ENCODE data around the gene GET4. TPM values are rescaled to one million over a fixed set of nuclear protein-coding genes. Genes with fewer than 3 reads are reported as not detected.

The GET4 gene
- polyA plus RNA-seq, 1 donor (not counting 4 experiments of a cell fraction or from before 2014, with no cell fraction given): 21.1 TPM

- H3K4me2 ChIP-seq (ENCODE audit: control insufficient read depth, extremely low read depth, insufficient read depth, low read depth, low read length): no peak overlapping the region
- H3K79me2 ChIP-seq (ENCODE audit: control insufficient read depth, insufficient read depth, low read length): no peaks in the 10 kb centered on the region
- peaks cover 13% of the 10 kb centered on the region for H3K4me1 ChIP-seq (ENCODE audit: control insufficient read depth, extremely low read depth, insufficient read depth, low read length)
- dilution Hi-C loops (cut with MboI; ENCODE audit: extremely low pct_ligation_motif_present, low sequenced_read_pairs): no loop called here
- H4K20me1 ChIP-seq (ENCODE audit: control insufficient read depth, extremely low read depth, insufficient read depth, low read length): no peaks in the 10 kb centered on the region
- H3K9ac ChIP-seq (ENCODE audit: control insufficient read depth, extremely low read depth, insufficient read depth, low read length): no peak overlapping the region
- DNase-seq (ENCODE audit: low read depth, low spot score) (no peak), FAIRE-seq (no peak)
- no peak overlapping the region for H3K27ac ChIP-seq (ENCODE audit: control insufficient read depth, insufficient read depth, low read length)
- H3K27me3 ChIP-seq (ENCODE audit: control insufficient read depth, extremely low read depth, insufficient read depth, low read length): peaks cover 10% of the 10 kb centered on the region
- TF ChIP-seq EZH2 (IDR thresholded peaks at IDR 0.05; ENCODE audit: low read length) (no peak), CTCF (optimal IDR thresholded peaks at IDR 0.05 in 1 of 3, IDR thresholded peaks at IDR 0.05 in 1 of 3, conservative IDR thresholded peaks at IDR 0.05 in 1 of 3; ENCODE audit: extremely low read depth in 1 of 3, insufficient read depth in 2 of 3, low read length in 3 of 3) (no peak)
- H3K9me1 ChIP-seq (ENCODE audit: control insufficient read depth, extremely low read depth, insufficient read depth, low read length): no peaks in the 10 kb centered on the region
- H3K36me3 ChIP-seq (ENCODE audit: control insufficient read depth in 2 of 2, extremely low read depth in 1 of 2, insufficient read depth in 2 of 2, low read length in 2 of 2): no peaks in the 10 kb centered on the region
- H2AFZ ChIP-seq (ENCODE audit: control insufficient read depth, low read length): no peak overlapping the region
- H3K9me3 ChIP-seq (ENCODE audit: control insufficient read depth, low read depth, low read length): no peaks in the 10 kb centered on the region
- H3K4me3 ChIP-seq (ENCODE audit: control insufficient read depth in 2 of 3, extremely low read depth in 1 of 3, insufficient read depth in 2 of 3, low read depth in 1 of 3, low read length in 3 of 3): no peak overlapping the region
These were observed 44.7 kb downstream of the GET4 start for GRCh38 chr7:921071-921461.

- no peak for DNase-seq (ENCODE audit: low read depth, low spot score)
- Histone ChIP-seq H3K36me3 (ENCODE audit: control insufficient read depth in 2 of 2, extremely low read depth in 1 of 2, insufficient read depth in 2 of 2, low read length in 2 of 2) (no peaks in the 10 kb centered on the region), H2AFZ (ENCODE audit: control insufficient read depth, low read length) (no peak overlapping the region), H3K4me2 (ENCODE audit: control insufficient read depth, extremely low read depth, insufficient read depth, low read depth, low read length) (no peak overlapping the region), H3K4me3 (ENCODE audit: control insufficient read depth in 2 of 3, extremely low read depth in 1 of 3, insufficient read depth in 2 of 3, low read depth in 1 of 3, low read length in 3 of 3) (no peak overlapping the region), H3K9me1 (ENCODE audit: control insufficient read depth, extremely low read depth, insufficient read depth, low read length) (no peaks in the 10 kb centered on the region), H3K9ac (ENCODE audit: control insufficient read depth, extremely low read depth, insufficient read depth, low read length) (no peak overlapping the region), H3K4me1 (ENCODE audit: control insufficient read depth, extremely low read depth, insufficient read depth, low read length) (peaks cover 7% of the 10 kb centered on the region), H3K27ac (ENCODE audit: control insufficient read depth, insufficient read depth, low read length) (no peak overlapping the region), H4K20me1 (ENCODE audit: control insufficient read depth, extremely low read depth, insufficient read depth, low read length) (no peaks in the 10 kb centered on the region), H3K9me3 (ENCODE audit: control insufficient read depth, low read depth, low read length) (no peaks in the 10 kb centered on the region), H3K79me2 (ENCODE audit: control insufficient read depth, insufficient read depth, low read length) (no peaks in the 10 kb centered on the region), H3K27me3 (ENCODE audit: control insufficient read depth, extremely low read depth, insufficient read depth, low read length) (peaks cover 7% of the 10 kb centered on the region)
- TF ChIP-seq EZH2 (IDR thresholded peaks at IDR 0.05; ENCODE audit: low read length) (no peak), CTCF (optimal IDR thresholded peaks at IDR 0.05 in 1 of 3, IDR thresholded peaks at IDR 0.05 in 1 of 3, conservative IDR thresholded peaks at IDR 0.05 in 1 of 3; ENCODE audit: extremely low read depth in 1 of 3, insufficient read depth in 2 of 3, low read length in 3 of 3) (no peak)
- dilution Hi-C loops (cut with MboI; ENCODE audit: extremely low pct_ligation_motif_present, low sequenced_read_pairs): no loop called here
- FAIRE-seq: no peak
These were observed 45.4 kb downstream of the GET4 start for GRCh38 chr7:921581-922333.
